Activated T-helper 1 cell treated with anti-CD3 and anti-CD28 coated beads, Interleukin-12 subunit alpha, Interleukin-12 subunit beta, Interleukin-2, Interleukin-4 antibody, amounts not matched to agents 30 ng/mL and 10 ng/mL and 1 ng/mL, durations not matched to agents 14 hours and 24 hours and 36 hours (primary cell): ENCODE measurements around the gene C3orf20. TPM values are rescaled to one million over a fixed set of nuclear protein-coding genes. Genes with fewer than 3 reads are reported as not detected.

Experiments
- DNase-seq: peaks from one replicate; pipeline ENCODE4 v3.0.0; 2021; ENCODE audit warnings: low spot score
- H3K27ac Mint-ChIP-seq: one replicate; pipeline ENCODE4 v1.8.0; 2021; ENCODE audit warnings: mild to moderate bottlenecking, mixed read lengths
- H3K27me3 Mint-ChIP-seq: one replicate; pipeline ENCODE4 v1.8.0; 2022; ENCODE audit warnings: mild to moderate bottlenecking, moderate library complexity, mixed read lengths; ENCODE audit not compliant: insufficient read depth
- H3K36me3 Mint-ChIP-seq: one replicate; pipeline ENCODE4 v1.8.0; 2021; ENCODE audit warnings: low read depth, mixed read lengths
- H3K4me1 Mint-ChIP-seq: one replicate; pipeline ENCODE4 v1.8.0; 2021; ENCODE audit warnings: low read depth, mixed read lengths
- H3K4me3 Mint-ChIP-seq: one replicate; pipeline ENCODE4 v1.8.0; 2021; ENCODE audit warnings: mild to moderate bottlenecking, moderate library complexity, mixed read lengths
- H3K9me3 Mint-ChIP-seq: one replicate; pipeline ENCODE4 v1.8.0; 2021; ENCODE audit warnings: mixed read lengths
- intact Hi-C: fragments of 100-400 bp; cut with micrococcal nuclease; formaldehyde crosslinking; loops from one replicate; pipeline ENCODE4 v1.15.1; 2024
- total RNA-seq: library from RNA; stranded (reverse); gene quantifications from 2 replicates; pipeline ENCODE4 v1.2.3, GENCODE V29; 2022

Gene C3orf20
- total RNA-seq, 1 donor from 2014 or later: 0.26 TPM

- Mint-ChIP-seq H3K27me3 (peaks cover 1% of the 10 kb centered on the region), H3K4me3 (no peak overlapping the region), H3K36me3 (no peaks in the 10 kb centered on the region), H3K4me1 (no peaks in the 10 kb centered on the region), H3K27ac (no peak overlapping the region), H3K9me3 (no peaks in the 10 kb centered on the region)
- no peak for DNase-seq
- intact Hi-C loops: no loop called here
These were observed 93.3 kb downstream of the C3orf20 start for GRCh38 chr3:14768182-14768790.

- no peaks in the 10 kb centered on the region for H3K4me1 Mint-ChIP-seq
- H3K36me3 Mint-ChIP-seq: no peaks in the 10 kb centered on the region
- H3K9me3 Mint-ChIP-seq: no peaks in the 10 kb centered on the region
- peaks cover 1% of the 10 kb centered on the region for H3K27me3 Mint-ChIP-seq
- no peak overlapping the region for H3K27ac Mint-ChIP-seq
- no peak overlapping the region for H3K4me3 Mint-ChIP-seq
- no peak for DNase-seq
- intact Hi-C loops: no loop called here
These were observed 93.9 kb downstream of the C3orf20 start for GRCh38 chr3:14768881-14769280.

GRCh38 chr3:14769544-14770325 lies 94.8 kb downstream of the C3orf20 start:
- Mint-ChIP-seq H3K9me3 (no peaks in the 10 kb centered on the region), H3K4me1 (no peaks in the 10 kb centered on the region), H3K36me3 (no peaks in the 10 kb centered on the region), H3K4me3 (no peak overlapping the region), H3K27ac (no peak overlapping the region), H3K27me3 (peaks cover 1% of the 10 kb centered on the region)
- DNase-seq: no peak
- intact Hi-C loops: no loop called here

GRCh38 chr3:14770591-14770990 lies 95.7 kb downstream of the C3orf20 start:
- intact Hi-C loops: no loop called here
- H3K27me3 Mint-ChIP-seq: no peaks in the 10 kb centered on the region
- H3K4me3 Mint-ChIP-seq: no peak overlapping the region
- H3K4me1 Mint-ChIP-seq: no peaks in the 10 kb centered on the region
- H3K27ac Mint-ChIP-seq: no peak overlapping the region
- no peaks in the 10 kb centered on the region for H3K9me3 Mint-ChIP-seq
- no peak for DNase-seq
- H3K36me3 Mint-ChIP-seq: no peaks in the 10 kb centered on the region

GRCh38 chr3:14771593-14772497 lies 96.9 kb downstream of the C3orf20 start:
- no peaks in the 10 kb centered on the region for H3K27me3 Mint-ChIP-seq
- no peaks in the 10 kb centered on the region for H3K4me1 Mint-ChIP-seq
- H3K36me3 Mint-ChIP-seq: no peaks in the 10 kb centered on the region
- no peak overlapping the region for H3K27ac Mint-ChIP-seq
- intact Hi-C loops: no loop called here
- no peaks in the 10 kb centered on the region for H3K9me3 Mint-ChIP-seq
- no peak for DNase-seq
- H3K4me3 Mint-ChIP-seq: no peak overlapping the region

GRCh38 chr3:14772533-14773138 lies 97.7 kb downstream of the C3orf20 start:
- Mint-ChIP-seq H3K27ac (no peak overlapping the region), H3K4me1 (no peaks in the 10 kb centered on the region), H3K4me3 (no peak overlapping the region), H3K36me3 (no peaks in the 10 kb centered on the region), H3K27me3 (no peaks in the 10 kb centered on the region), H3K9me3 (no peaks in the 10 kb centered on the region)
- intact Hi-C loops: no loop called here
- no peak for DNase-seq

GRCh38 chr3:14773281-14773680 lies 98.3 kb downstream of the C3orf20 start:
- intact Hi-C loops: no loop called here
- no peaks in the 10 kb centered on the region for H3K4me1 Mint-ChIP-seq
- no peaks in the 10 kb centered on the region for H3K9me3 Mint-ChIP-seq
- H3K4me3 Mint-ChIP-seq: no peak overlapping the region
- H3K27ac Mint-ChIP-seq: no peak overlapping the region
- H3K36me3 Mint-ChIP-seq: no peaks in the 10 kb centered on the region
- DNase-seq: no peak
- peaks cover 5% of the 10 kb centered on the region for H3K27me3 Mint-ChIP-seq

- H3K4me3 Mint-ChIP-seq: no peak overlapping the region
- H3K4me1 Mint-ChIP-seq: no peaks in the 10 kb centered on the region
- no peak for DNase-seq
- H3K27ac Mint-ChIP-seq: no peak overlapping the region
- peaks cover 2% of the 10 kb centered on the region for H3K9me3 Mint-ChIP-seq
- H3K36me3 Mint-ChIP-seq: no peaks in the 10 kb centered on the region
- intact Hi-C loops: no loop called here
- H3K27me3 Mint-ChIP-seq: peaks cover 9% of the 10 kb centered on the region
These were observed 98.8 kb downstream of the C3orf20 start for GRCh38 chr3:14773691-14774128.

- DNase-seq: no peak
- Mint-ChIP-seq H3K4me1 (no peaks in the 10 kb centered on the region), H3K27me3 (peaks cover 12% of the 10 kb centered on the region), H3K27ac (no peak overlapping the region), H3K4me3 (no peak overlapping the region), H3K9me3 (peaks cover 9% of the 10 kb centered on the region), H3K36me3 (no peaks in the 10 kb centered on the region)
- intact Hi-C loops: no loop called here
These were observed 99.5 kb downstream of the C3orf20 start for GRCh38 chr3:14774431-14774830.

- H3K36me3 Mint-ChIP-seq: no peaks in the 10 kb centered on the region
These were observed 100.1 kb downstream of the C3orf20 start for GRCh38 chr3:14775011-14775410.

GRCh38 chr3:14775563-14775962 lies 100.6 kb downstream of the C3orf20 start:
- H3K9me3 Mint-ChIP-seq: peaks cover 12% of the 10 kb centered on the region
- no peak overlapping the region for H3K27ac Mint-ChIP-seq
- H3K4me3 Mint-ChIP-seq: no peak overlapping the region
- H3K4me1 Mint-ChIP-seq: no peaks in the 10 kb centered on the region
- intact Hi-C loops: no loop called here
- DNase-seq: no peak
- peaks cover 16% of the 10 kb centered on the region for H3K27me3 Mint-ChIP-seq
- H3K36me3 Mint-ChIP-seq: no peaks in the 10 kb centered on the region

More at GRCh38 chr3:14775011-14775410, 100.1 kb downstream of the C3orf20 start:
- Mint-ChIP-seq H3K27me3 (peaks cover 12% of the 10 kb centered on the region), H3K27ac (no peak overlapping the region), H3K9me3 (peaks cover 12% of the 10 kb centered on the region), H3K4me1 (no peaks in the 10 kb centered on the region), H3K4me3 (no peak overlapping the region)
- intact Hi-C loops: no loop called here
- no peak for DNase-seq

GRCh38 chr3:14779069-14779685 lies 104.2 kb downstream of the C3orf20 start:
- Mint-ChIP-seq H3K27ac (no peak overlapping the region), H3K27me3 (peaks cover 21% of the 10 kb centered on the region), H3K4me3 (no peak overlapping the region), H3K9me3 (peaks cover 12% of the 10 kb centered on the region), H3K4me1 (no peaks in the 10 kb centered on the region), H3K36me3 (no peaks in the 10 kb centered on the region)
- intact Hi-C loops: no loop called here
- DNase-seq: no peak
